Neural cell (in vitro differentiated cells): Measurements from ENCODE around the gene PHACTR1.

ENCODE experiments used
- EP300 ChIP-seq: fragments of 450-650 bp; conservative IDR thresholded peaks from 2 replicates; pipeline ENCODE4 v1.6.1; 2014; ENCODE audit warnings: antibody characterized with exemption, mild to moderate bottlenecking, moderate library complexity; ENCODE audit not compliant: poor library complexity, severe bottlenecking
- EZH2 ChIP-seq: fragments of 200-600, 300-800 bp; shearing (Covaris generic), sonication (generic); IDR thresholded peaks from 2 replicates; pipeline ENCODE4 v1.6.1; 2014; ENCODE audit warnings: antibody characterized with exemption, low read length, borderline replicate concordance, mild to moderate bottlenecking; ENCODE audit not compliant: insufficient read depth, poor library complexity, severe bottlenecking
- MXI1 ChIP-seq: fragments of 450-650 bp; conservative IDR thresholded peaks from 2 replicates; pipeline ENCODE4 v1.6.1; 2014; ENCODE audit warnings: antibody characterized with exemption, mild to moderate bottlenecking; ENCODE audit not compliant: poor library complexity, severe bottlenecking
- POLR2AphosphoS5 ChIP-seq: IDR thresholded peaks from 2 replicates; pipeline ENCODE4 v1.6.1; 2012
- RAD21 ChIP-seq: fragments of 450-650 bp; conservative IDR thresholded peaks from 2 replicates; pipeline ENCODE4 v1.6.1; 2014; ENCODE audit warnings: antibody characterized with exemption, mild to moderate bottlenecking, moderate library complexity
- TAF1 ChIP-seq: IDR thresholded peaks from 2 replicates; pipeline ENCODE4 v1.6.1; 2012; ENCODE audit warnings: low read depth
- TF ChIP-seq, protein P1 (sequence below): fragments of 450-650 bp; IDR thresholded peaks from 2 replicates; pipeline ENCODE4 v1.5.1; 2014; ENCODE audit warnings: antibody characterized with exemption, mild to moderate bottlenecking, moderate library complexity; ENCODE audit not compliant: poor library complexity, severe bottlenecking

DNA sequence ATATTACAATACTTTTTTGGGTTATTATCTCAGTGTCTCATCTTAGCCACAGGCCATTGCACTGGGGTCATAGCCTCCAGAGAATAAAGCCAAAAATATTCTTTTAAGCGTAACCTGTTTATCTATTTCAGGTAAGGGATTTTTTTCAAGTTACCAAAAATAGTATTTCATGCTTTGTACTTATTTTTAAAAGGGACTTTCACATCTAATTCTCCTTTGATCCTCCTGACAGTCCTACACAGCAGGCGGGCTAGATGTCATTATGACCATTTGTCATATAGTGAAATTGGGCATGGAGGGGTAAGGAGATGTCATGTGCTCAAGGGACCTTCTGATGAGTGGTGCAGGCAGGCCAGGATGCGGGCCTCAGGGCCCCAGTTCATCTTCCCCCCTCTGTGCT lies 542.8 kb downstream of the PHACTR1 start:
- TF ChIP-seq, protein P1, sequence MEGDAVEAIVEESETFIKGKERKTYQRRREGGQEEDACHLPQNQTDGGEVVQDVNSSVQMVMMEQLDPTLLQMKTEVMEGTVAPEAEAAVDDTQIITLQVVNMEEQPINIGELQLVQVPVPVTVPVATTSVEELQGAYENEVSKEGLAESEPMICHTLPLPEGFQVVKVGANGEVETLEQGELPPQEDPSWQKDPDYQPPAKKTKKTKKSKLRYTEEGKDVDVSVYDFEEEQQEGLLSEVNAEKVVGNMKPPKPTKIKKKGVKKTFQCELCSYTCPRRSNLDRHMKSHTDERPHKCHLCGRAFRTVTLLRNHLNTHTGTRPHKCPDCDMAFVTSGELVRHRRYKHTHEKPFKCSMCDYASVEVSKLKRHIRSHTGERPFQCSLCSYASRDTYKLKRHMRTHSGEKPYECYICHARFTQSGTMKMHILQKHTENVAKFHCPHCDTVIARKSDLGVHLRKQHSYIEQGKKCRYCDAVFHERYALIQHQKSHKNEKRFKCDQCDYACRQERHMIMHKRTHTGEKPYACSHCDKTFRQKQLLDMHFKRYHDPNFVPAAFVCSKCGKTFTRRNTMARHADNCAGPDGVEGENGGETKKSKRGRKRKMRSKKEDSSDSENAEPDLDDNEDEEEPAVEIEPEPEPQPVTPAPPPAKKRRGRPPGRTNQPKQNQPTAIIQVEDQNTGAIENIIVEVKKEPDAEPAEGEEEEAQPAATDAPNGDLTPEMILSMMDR, result no peak
- TF ChIP-seq POLR2AphosphoS5 (no peak), TAF1 (no peak), RAD21 (no peak), MXI1 (no peak), EP300 (no peak), EZH2 (no peak)
